ENCODE data around the gene A2ML1. TPM values are rescaled to one million over a fixed set of nuclear protein-coding genes. Genes with fewer than 3 reads are reported as not detected.

A2ML1 gene
- total RNA-seq, 1 donor from 2014 or later: not detected

DNA sequence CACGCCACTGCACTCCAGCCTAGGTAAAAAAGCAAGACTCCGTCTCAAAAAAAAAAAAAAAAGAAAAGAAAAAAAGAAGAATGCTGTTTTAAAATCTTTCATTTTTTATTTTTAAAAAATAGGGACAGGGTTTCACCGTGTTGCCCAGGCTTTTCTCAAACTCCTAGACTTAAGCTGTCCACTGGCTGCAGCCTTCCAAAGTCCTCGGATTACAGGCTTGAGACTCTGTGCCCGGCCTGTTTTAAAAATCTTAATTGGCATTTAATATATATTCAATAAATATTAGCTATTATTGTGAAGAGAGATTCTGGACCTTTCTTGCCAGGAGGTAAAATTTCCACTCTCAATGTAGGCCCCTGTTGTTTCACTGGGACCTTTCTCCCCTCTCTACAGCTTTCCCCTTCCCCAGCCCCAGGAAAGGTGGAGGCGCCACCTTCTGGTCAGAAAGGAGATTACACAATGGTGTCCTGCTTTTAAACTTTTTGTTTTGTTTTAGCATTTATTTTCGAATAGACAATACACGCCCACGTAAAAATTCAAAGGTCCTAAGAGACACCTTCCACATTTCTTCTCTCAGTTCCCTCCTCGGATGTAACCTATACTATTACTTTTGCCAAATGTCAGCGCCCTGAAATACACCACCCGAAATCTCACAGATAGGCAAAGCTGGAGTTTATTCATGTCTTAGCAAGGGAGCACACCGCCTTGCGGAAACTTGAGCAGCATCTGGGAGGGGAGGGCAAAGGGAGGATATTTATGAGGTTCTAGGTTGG lies 68.1 kb downstream of the A2ML1 start:
- FAIRE-seq: no peak
- H3K9ac ChIP-seq (ENCODE audit: low read length): peak overlapping the region; percentile 83

DNA sequence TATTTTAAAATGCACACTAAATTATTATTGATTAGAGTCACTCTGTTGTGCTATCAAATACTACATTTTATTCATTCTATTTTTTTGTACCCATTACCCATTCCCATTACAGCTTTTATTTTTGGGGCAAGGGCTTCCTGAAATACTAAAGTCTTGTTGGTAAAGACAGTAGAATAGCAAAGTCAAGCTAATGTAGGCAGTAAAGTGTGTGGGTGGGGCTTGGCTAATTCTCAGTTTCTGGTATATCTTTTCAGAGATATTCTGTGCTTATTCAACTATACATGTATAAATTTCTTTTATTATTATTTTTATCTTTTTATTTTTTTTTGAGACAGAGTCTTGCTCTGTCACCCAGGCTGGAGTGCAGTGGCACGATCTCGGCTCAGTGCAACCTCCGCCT lies 69.6 kb downstream of the A2ML1 start:
- no peak overlapping the region for H3K4me3 ChIP-seq (ENCODE audit: insufficient read depth, low read depth, low read length)
- no peak for TF ChIP-seq EZH2 (IDR thresholded peaks at IDR 0.05; ENCODE audit: insufficient read depth, low read length)
- TF ChIP-seq, protein P1, sequence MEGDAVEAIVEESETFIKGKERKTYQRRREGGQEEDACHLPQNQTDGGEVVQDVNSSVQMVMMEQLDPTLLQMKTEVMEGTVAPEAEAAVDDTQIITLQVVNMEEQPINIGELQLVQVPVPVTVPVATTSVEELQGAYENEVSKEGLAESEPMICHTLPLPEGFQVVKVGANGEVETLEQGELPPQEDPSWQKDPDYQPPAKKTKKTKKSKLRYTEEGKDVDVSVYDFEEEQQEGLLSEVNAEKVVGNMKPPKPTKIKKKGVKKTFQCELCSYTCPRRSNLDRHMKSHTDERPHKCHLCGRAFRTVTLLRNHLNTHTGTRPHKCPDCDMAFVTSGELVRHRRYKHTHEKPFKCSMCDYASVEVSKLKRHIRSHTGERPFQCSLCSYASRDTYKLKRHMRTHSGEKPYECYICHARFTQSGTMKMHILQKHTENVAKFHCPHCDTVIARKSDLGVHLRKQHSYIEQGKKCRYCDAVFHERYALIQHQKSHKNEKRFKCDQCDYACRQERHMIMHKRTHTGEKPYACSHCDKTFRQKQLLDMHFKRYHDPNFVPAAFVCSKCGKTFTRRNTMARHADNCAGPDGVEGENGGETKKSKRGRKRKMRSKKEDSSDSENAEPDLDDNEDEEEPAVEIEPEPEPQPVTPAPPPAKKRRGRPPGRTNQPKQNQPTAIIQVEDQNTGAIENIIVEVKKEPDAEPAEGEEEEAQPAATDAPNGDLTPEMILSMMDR (IDR thresholded peaks at IDR 0.05; ENCODE audit: insufficient read depth, low read depth, low read length): no peak
- DNase-seq (ENCODE audit: low read depth): no peak
- peaks cover 8% of the 10 kb centered on the region for H3K4me1 Mint-ChIP-seq (ENCODE audit: low read depth, unreplicated experiment)
- no peaks in the 10 kb centered on the region for H3K9me3 ChIP-seq (ENCODE audit: insufficient read depth, low read depth, low read length)
- no peak overlapping the region for H3K9ac ChIP-seq (ENCODE audit: low read length)
- H3K9me3 Mint-ChIP-seq (ENCODE audit: unreplicated experiment): no peaks in the 10 kb centered on the region
- no peak overlapping the region for H3K27ac Mint-ChIP-seq (ENCODE audit: unreplicated experiment)
- no peak overlapping the region for H3K4me2 ChIP-seq (ENCODE audit: low read length)
- no peaks in the 10 kb centered on the region for H3K4me1 ChIP-seq (ENCODE audit: insufficient read depth, low read length)
- no peaks in the 10 kb centered on the region for H3K36me3 Mint-ChIP-seq (ENCODE audit: low read depth, unreplicated experiment)
- H4K20me1 ChIP-seq (ENCODE audit: insufficient read depth, low read length): no peaks in the 10 kb centered on the region
- no peak overlapping the region for H2AFZ ChIP-seq (ENCODE audit: low read depth, low read length)
- no peaks in the 10 kb centered on the region for H3K27me3 Mint-ChIP-seq (ENCODE audit: low read depth, unreplicated experiment)
- no peaks in the 10 kb centered on the region for H3K36me3 ChIP-seq (ENCODE audit: insufficient read depth, low read length)
- H3K4me3 Mint-ChIP-seq (ENCODE audit: unreplicated experiment): no peak overlapping the region
- no peak overlapping the region for H3K27ac ChIP-seq (ENCODE audit: low read depth, low read length)
- no peak for FAIRE-seq
- H3K79me2 ChIP-seq (ENCODE audit: insufficient read depth, low read length): no peaks in the 10 kb centered on the region
- no peaks in the 10 kb centered on the region for H3K27me3 ChIP-seq (ENCODE audit: insufficient read depth, low read length)

More for the DNA sequence above, 68.1 kb downstream of the A2ML1 start:
- no peaks in the 10 kb centered on the region for H3K27me3 ChIP-seq (ENCODE audit: insufficient read depth, low read length)
- H2AFZ ChIP-seq (ENCODE audit: low read depth, low read length): peak overlapping the region; percentile 96
- H3K4me3 ChIP-seq (ENCODE audit: insufficient read depth, low read depth, low read length): peak overlapping the region; percentile 71
- no peak for TF ChIP-seq EZH2 (IDR thresholded peaks at IDR 0.05; ENCODE audit: insufficient read depth, low read length)
- TF ChIP-seq, protein P1 (IDR thresholded peaks at IDR 0.05; ENCODE audit: insufficient read depth, low read depth, low read length): peak; percentile 85
- DNase-seq (ENCODE audit: low read depth): peak; percentile 25
- Mint-ChIP-seq H3K36me3 (ENCODE audit: low read depth, unreplicated experiment) (no peaks in the 10 kb centered on the region), H3K4me1 (ENCODE audit: low read depth, unreplicated experiment) (peaks cover 8% of the 10 kb centered on the region), H3K27me3 (ENCODE audit: low read depth, unreplicated experiment) (no peaks in the 10 kb centered on the region), H3K27ac (ENCODE audit: unreplicated experiment) (peak overlapping the region; percentile 38), H3K4me3 (ENCODE audit: unreplicated experiment) (peak overlapping the region; percentile 78), H3K9me3 (ENCODE audit: unreplicated experiment) (no peaks in the 10 kb centered on the region)
- no peaks in the 10 kb centered on the region for H3K36me3 ChIP-seq (ENCODE audit: insufficient read depth, low read length)
- no peaks in the 10 kb centered on the region for H4K20me1 ChIP-seq (ENCODE audit: insufficient read depth, low read length)
- peak overlapping the region; percentile 98 for H3K4me2 ChIP-seq (ENCODE audit: low read length)
- no peaks in the 10 kb centered on the region for H3K9me3 ChIP-seq (ENCODE audit: insufficient read depth, low read depth, low read length)
- H3K79me2 ChIP-seq (ENCODE audit: insufficient read depth, low read length): no peaks in the 10 kb centered on the region
- no peak overlapping the region for H3K27ac ChIP-seq (ENCODE audit: low read depth, low read length)
- no peaks in the 10 kb centered on the region for H3K4me1 ChIP-seq (ENCODE audit: insufficient read depth, low read length)

DNA sequence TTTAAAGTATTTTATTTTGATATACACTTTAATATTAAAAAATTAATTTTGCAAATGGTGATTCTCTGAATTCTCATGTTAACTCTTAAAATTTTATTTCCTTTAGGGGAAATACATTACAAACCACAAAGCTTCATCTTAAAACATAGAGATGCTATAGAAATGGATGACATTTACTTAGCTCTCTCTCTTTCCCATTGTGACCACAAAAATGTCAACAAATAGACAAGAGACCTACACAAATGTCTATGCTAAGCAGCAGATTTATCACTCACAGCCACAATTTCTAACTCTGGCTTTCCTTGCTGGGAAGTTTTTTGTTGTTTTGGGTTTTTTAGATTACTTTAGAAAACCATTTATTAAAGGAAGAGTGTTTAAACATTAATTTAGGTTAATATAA lies 72.0 kb downstream of the A2ML1 start:
- Histone ChIP-seq H3K9me3 (ENCODE audit: insufficient read depth, low read depth, low read length) (no peaks in the 10 kb centered on the region), H3K4me1 (ENCODE audit: insufficient read depth, low read length) (no peaks in the 10 kb centered on the region), H2AFZ (ENCODE audit: low read depth, low read length) (no peak overlapping the region), H3K4me3 (ENCODE audit: insufficient read depth, low read depth, low read length) (no peak overlapping the region), H3K27ac (ENCODE audit: low read depth, low read length) (no peak overlapping the region), H3K4me2 (ENCODE audit: low read length) (no peak overlapping the region), H4K20me1 (ENCODE audit: insufficient read depth, low read length) (no peaks in the 10 kb centered on the region), H3K36me3 (ENCODE audit: insufficient read depth, low read length) (no peaks in the 10 kb centered on the region), H3K27me3 (ENCODE audit: insufficient read depth, low read length) (no peaks in the 10 kb centered on the region), H3K9ac (ENCODE audit: low read length) (no peak overlapping the region), H3K79me2 (ENCODE audit: insufficient read depth, low read length) (no peaks in the 10 kb centered on the region)
- Mint-ChIP-seq H3K4me3 (ENCODE audit: unreplicated experiment) (no peak overlapping the region), H3K27ac (ENCODE audit: unreplicated experiment) (peak overlapping the region; percentile 12), H3K27me3 (ENCODE audit: low read depth, unreplicated experiment) (no peaks in the 10 kb centered on the region), H3K4me1 (ENCODE audit: low read depth, unreplicated experiment) (peaks cover 6% of the 10 kb centered on the region), H3K9me3 (ENCODE audit: unreplicated experiment) (peaks cover 2% of the 10 kb centered on the region), H3K36me3 (ENCODE audit: low read depth, unreplicated experiment) (no peaks in the 10 kb centered on the region)
- DNase-seq (ENCODE audit: low read depth) (no peak), FAIRE-seq (no peak)
- TF ChIP-seq EZH2 (IDR thresholded peaks at IDR 0.05; ENCODE audit: insufficient read depth, low read length): no peak
- TF ChIP-seq, protein P1 (IDR thresholded peaks at IDR 0.05; ENCODE audit: insufficient read depth, low read depth, low read length): no peak

Measured in astrocyte (in vitro differentiated cells and primary cell).